Ovary (tissue), 9 donors: ENCODE data around the gene SSBP4. TPM values are rescaled to one million over a fixed set of nuclear protein-coding genes. Genes with fewer than 3 reads are reported as not detected.
A peak's percentile ranks its signal among the peaks of the same experiment; 100 is the strongest.

Experiments used
- DNase-seq, 5 donors: peaks; one replicate each; pipeline ENCODE4 v3.0.0-alpha.2; 2019 to 2020
- H3K27ac ChIP-seq, 2 donors: fragments of 200-600 bp; one replicate each; pipeline versions ENCODE4 v1.5.1 to v1.8.0; 2019 to 2022
- H3K27me3 ChIP-seq: fragments of 200-600 bp; one replicate; pipeline ENCODE4 v1.8.0; 2022
- H3K36me3 ChIP-seq: fragments of 200-600 bp; sonication (generic); one replicate; pipeline ENCODE4 v1.5.1; 2019
- H3K4me1 ChIP-seq: one replicate; pipeline ENCODE4 v1.8.1; 2013; ENCODE audit warnings: mild to moderate bottlenecking, moderate library complexity; ENCODE audit not compliant: insufficient read depth
- H3K4me3 ChIP-seq: fragments of 200-600 bp; sonication (generic); one replicate; pipeline ENCODE4 v1.5.1; 2017
- H3K9me3 ChIP-seq, 2 donors: fragments of 200-600 bp in 1 of 2; sonication (generic) in 1 of 2; one replicate each; pipeline versions ENCODE4 v1.5.1 to v1.8.1; 2013 to 2019; ENCODE audit warnings: mild to moderate bottlenecking in 1 of 2, moderate library complexity in 1 of 2
- EP300 ChIP-seq: sonication (generic); formaldehyde crosslinking; IDR thresholded peaks from one replicate; pipeline ENCODE4 v1.6.1; 2017; ENCODE audit warnings: antibody characterized with exemption
- POLR2A ChIP-seq: fragments of 450-650 bp; IDR thresholded peaks from one replicate; pipeline ENCODE4 v1.6.1; 2017; ENCODE audit warnings: antibody characterized with exemption, mild to moderate bottlenecking, moderate library complexity
- WGBS, 3 donors: extraction: QIAGEN DNeasy Blood & Tissue Kit in 1 of 3; methylation state at CpG; one replicate each; pipeline versions ENCODE4 v1.1.5 to v1.1.7; 2013 to 2017; 5-methylcytosine and 5-hydroxymethylcytosine counted together
- intact Hi-C, 4 donors: fragments of 100-400 bp; cut with DNase I; formaldehyde crosslinking; loops; one replicate each; pipeline versions ENCODE4 v1.11.0 to v1.15.1; 2022 to 2023
- polyA plus RNA-seq, 2 donors: library from polyadenylated mRNA; stranded (reverse); fragments of 200-250 nt in 1 of 2; fragments of 350-450 nt in 1 of 2; fragmentation: Illumina TruSeq in 1 of 2; extraction: RNeasy Lipid Tissue Mini Kit (QIAGEN cat#74804) in 1 of 2; gene quantifications; one replicate each; pipeline ENCODE4 v1.2.3, GENCODE V29; 2013 to 2014
- total RNA-seq, 7 donors: library from RNA; depleted of rRNA in 2 of 7; stranded (reverse); fragments of >200 nt in 2 of 7; fragmentation: NEBNext Ultra II Directional in 3 of 7; extraction: Animal tissue kit (Norgen Biotek cat#: 25700) in 3 of 7; gene quantifications; one replicate each; pipeline versions ENCODE4 v1.1.0 to v1.2.4, GENCODE V29; 2016 to 2023
- TF ChIP-seq, protein P1 (sequence below), 3 donors: fragments of 450-650 bp in 2 of 3; fragments of 200-600 bp in 1 of 3; IDR thresholded peaks; one replicate each; pipeline versions ENCODE4 v1.5.1 to v1.8.0; 2016 to 2022; ENCODE audit warnings: antibody characterized with exemption in 3 of 3, mild to moderate bottlenecking in 1 of 3
- donor health status: DM: no; HTN: no; CAD: no; lungs with moderate emphysema.
- donor health status: DM: no; HTN: no; CAD: no.
- donor health status: Bipolar disorder and iron deficiency.
- donor health status: DM: yes; HTN: yes; CAD: no.
- donor health status: DM: no; HTN: no; CAD: no.
- donor health status: DM: yes; HTN: yes; CAD: no.

The SSBP4 gene
- total and polyA plus RNA-seq, 9 donors = 4.6 to 124 (median 88.3) TPM

DNA sequence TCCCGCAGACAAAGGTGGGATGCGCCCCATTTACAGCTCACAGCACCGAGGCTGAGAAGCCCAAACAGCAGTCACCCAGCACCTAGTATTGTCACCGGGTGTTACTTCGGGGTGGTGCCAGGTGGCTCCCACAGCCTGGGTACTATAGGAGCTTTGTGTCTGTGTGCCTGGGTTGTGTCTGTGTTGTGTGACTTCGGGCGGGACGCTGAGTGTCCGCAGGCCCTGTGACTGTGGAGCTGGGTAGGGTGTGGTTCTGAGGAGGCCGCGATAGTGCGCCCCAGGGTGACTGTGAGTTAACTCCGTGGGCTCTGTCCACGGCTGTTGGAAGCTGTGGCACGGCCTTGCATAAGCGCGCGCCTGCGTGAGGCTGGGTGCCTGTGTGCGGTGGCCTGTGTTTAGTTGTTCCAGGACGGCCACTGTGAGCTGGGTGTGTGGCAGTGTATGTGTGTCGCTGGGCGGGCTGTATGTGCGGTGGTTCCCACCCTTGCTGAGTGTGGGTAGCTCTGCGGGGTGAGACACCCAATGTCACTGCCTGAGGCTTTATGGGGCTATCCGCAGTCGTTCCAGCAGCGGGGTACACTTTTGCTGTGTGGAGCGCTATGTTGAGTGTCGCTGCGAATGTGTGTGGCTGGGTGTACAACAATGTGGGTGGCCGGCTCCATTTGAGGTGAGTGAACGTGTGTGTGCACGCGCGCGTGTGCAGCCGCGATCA lies 559 bp upstream of the SSBP4 start:
- peak overlapping the region; percentile 62 to 77 for H3K27ac ChIP-seq
- DNase-seq = peak in 3 of 5 donors; percentile 44 to 72 (median 64)
- 17 to 27% (median 20%) methylated on average over 37 to 39 of the region's 39 CpGs for WGBS, 3 donors
- H3K36me3 ChIP-seq = no peaks in the 10 kb centered on the region
- H3K4me3 ChIP-seq = peak overlapping the region; percentile 51
- H3K4me1 ChIP-seq = peaks cover 24% of the 10 kb centered on the region
- H3K27me3 ChIP-seq = no peaks in the 10 kb centered on the region
- TF ChIP-seq POLR2A (no peak), EP300 (no peak)
- TF ChIP-seq, protein P1, sequence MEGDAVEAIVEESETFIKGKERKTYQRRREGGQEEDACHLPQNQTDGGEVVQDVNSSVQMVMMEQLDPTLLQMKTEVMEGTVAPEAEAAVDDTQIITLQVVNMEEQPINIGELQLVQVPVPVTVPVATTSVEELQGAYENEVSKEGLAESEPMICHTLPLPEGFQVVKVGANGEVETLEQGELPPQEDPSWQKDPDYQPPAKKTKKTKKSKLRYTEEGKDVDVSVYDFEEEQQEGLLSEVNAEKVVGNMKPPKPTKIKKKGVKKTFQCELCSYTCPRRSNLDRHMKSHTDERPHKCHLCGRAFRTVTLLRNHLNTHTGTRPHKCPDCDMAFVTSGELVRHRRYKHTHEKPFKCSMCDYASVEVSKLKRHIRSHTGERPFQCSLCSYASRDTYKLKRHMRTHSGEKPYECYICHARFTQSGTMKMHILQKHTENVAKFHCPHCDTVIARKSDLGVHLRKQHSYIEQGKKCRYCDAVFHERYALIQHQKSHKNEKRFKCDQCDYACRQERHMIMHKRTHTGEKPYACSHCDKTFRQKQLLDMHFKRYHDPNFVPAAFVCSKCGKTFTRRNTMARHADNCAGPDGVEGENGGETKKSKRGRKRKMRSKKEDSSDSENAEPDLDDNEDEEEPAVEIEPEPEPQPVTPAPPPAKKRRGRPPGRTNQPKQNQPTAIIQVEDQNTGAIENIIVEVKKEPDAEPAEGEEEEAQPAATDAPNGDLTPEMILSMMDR (IDR thresholded peaks at IDR 0.05) = no peak
- intact Hi-C loops = loop anchor here (5.0 to 10.0 kb wide), 4 partner anchors 141 to 224 kb away; partner anchors contain the start of genes IQCN (in 2 of the 4), MPV17L2 (in 1 of the 4) and RAB3A (in 1 of the 4)
- no peaks in the 10 kb centered on the region for H3K9me3 ChIP-seq

DNA sequence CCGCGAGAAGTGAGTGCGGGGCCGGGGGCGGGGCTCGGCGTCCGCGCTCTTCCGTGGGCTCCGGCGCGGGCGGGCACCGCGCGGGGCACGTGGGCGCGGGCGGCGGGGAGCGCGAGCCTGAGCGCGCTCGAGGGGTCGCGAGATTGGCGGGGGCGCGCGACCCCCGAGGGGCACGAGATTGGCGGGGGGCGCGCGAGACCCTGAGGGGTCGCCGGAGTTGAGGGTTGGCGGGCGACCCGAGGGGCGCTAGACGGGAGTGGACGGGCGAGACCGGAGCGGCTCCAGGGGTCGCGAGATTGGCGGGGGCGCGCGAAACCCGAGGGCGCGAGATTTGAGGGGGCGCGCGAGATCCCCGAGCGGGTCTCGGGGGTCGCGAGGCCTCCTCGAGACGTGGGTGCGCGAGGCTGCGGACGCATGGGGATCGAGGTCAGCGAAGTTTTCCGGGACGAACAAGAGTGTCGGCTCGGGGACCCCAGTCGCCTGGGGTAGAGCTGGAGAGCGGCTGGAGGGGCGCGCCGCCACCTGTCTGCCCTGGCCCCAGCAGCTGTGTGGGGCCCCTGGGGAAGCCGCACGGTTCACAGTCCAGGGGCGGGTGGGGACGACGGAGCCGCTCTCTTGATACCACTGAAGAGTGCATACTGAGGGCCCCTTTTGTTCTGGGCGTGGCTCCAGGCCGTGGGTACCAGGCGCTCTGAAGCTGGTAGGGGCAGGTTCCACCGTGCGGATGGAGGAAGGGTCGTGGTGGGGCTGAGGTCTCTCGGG lies 682 bp downstream of the SSBP4 start:
- intact Hi-C loops = loop anchor here (5.0 to 10.0 kb wide), 5 partner anchors 143 to 415 kb away; partner anchors contain the start of genes IQCN (in 2 of the 4), ARRDC2 (in 1 of the 4), MPV17L2 (in 1 of the 4) and RAB3A (in 1 of the 4)
- H3K4me3 ChIP-seq = peak overlapping the region; percentile 51
- H3K4me1 ChIP-seq = peaks cover 17% of the 10 kb centered on the region
- DNase-seq = peak; percentile 48 to 71 (median 65)
- peak overlapping the region; percentile 62 to 77 for H3K27ac ChIP-seq
- no peaks in the 10 kb centered on the region for H3K9me3 ChIP-seq
- WGBS, 3 donors = 1 to 2% (median 1%) methylated on average over 47 to 97 of the region's 97 CpGs
- TF ChIP-seq POLR2A = no peak
- TF ChIP-seq, protein P1 (IDR thresholded peaks at IDR 0.05) = peak in 1 of 3 donors; percentile 12
- H3K27me3 ChIP-seq = no peaks in the 10 kb centered on the region
- no peaks in the 10 kb centered on the region for H3K36me3 ChIP-seq

DNA sequence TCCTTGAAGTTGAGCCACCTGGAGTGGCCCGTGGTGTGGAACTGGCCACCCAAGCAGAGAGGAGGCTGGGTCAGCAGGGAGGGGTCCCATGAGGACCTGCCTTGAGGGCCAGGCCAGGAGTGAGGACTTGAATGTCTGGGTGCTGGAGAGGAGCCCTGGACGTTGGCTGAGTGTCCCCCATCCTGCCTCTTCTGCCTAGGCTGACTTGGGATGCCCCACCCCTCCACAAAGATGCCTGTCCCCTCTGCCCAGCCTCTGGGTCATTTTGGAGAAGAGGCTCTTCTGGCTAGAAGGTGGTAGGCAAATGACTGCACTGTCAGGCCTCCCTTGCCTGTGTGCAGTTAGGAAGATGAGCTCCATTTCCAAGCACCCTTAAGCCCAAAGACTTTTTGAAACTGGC lies 1.7 kb downstream of the SSBP4 start:
- no peaks in the 10 kb centered on the region for H3K9me3 ChIP-seq
- no peaks in the 10 kb centered on the region for H3K27me3 ChIP-seq
- TF ChIP-seq, protein P1 (IDR thresholded peaks at IDR 0.05) = no peak
- TF ChIP-seq POLR2A = no peak
- TF ChIP-seq EP300 = no peak
- intact Hi-C loops = loop anchor here in 1 of 4 donors (10.0 kb wide), 1 partner anchor 416 kb away; the partner anchor contains the start of gene ARRDC2
- H3K4me3 ChIP-seq = no peak overlapping the region
- no peaks in the 10 kb centered on the region for H3K36me3 ChIP-seq
- peak overlapping the region in 1 of 2 donors; percentile 23 for H3K27ac ChIP-seq
- peak in 4 of 5 donors; percentile 29 to 49 (median 47) for DNase-seq
- H3K4me1 ChIP-seq = peaks cover 21% of the 10 kb centered on the region
- 12 to 30% (median 20%) methylated on average over 2 of the region's 2 CpGs for WGBS, 3 donors

DNA sequence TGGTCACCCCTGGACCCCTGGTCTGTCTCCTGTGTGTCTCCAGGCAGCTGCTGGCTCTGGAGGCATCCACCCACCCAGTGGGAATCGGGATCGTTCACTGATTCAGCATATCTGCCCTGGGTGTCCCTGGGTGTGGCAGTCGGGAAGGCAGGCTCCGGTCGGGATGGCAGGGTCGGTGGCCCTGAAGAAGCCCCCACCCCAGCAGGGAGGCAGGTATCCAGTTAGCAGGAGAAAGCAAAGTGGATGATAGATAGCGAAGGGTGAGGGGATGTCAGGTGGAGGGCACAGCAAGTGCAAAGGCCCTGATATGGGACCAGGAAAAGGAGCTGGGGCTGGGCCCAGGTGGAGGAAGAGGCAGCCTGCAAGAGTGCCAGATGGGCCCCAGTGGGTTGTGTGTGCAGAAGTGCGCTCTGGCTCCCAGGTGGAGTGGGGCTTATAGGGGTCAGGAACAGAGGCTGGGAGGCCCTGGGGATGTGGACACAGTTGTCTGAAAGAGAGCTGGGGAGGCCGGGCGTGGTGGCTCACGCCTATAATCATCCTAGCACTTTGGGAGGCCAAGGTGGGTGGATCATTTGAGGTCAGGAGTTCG lies 2.3 kb downstream of the SSBP4 start:
- peak in 3 of 5 donors; percentile 42 to 44 (median 44) for DNase-seq

More for the DNA sequence above, 2.3 kb downstream of the SSBP4 start:
- 74 to 80% (median 76%) methylated on average over 12 of the region's 12 CpGs for WGBS, 3 donors
- no peaks in the 10 kb centered on the region for H3K9me3 ChIP-seq
- H3K27ac ChIP-seq = peak overlapping the region in 1 of 2 donors; percentile 23
- intact Hi-C loops = loop anchor here in 1 of 4 donors (10.0 kb wide), 1 partner anchor 417 kb away; the partner anchor contains the start of gene ARRDC2
- no peaks in the 10 kb centered on the region for H3K36me3 ChIP-seq
- no peaks in the 10 kb centered on the region for H3K27me3 ChIP-seq
- H3K4me1 ChIP-seq = peaks cover 26% of the 10 kb centered on the region
- H3K4me3 ChIP-seq = no peak overlapping the region
- TF ChIP-seq, protein P1 (IDR thresholded peaks at IDR 0.05) = no peak
- TF ChIP-seq POLR2A = no peak
- TF ChIP-seq EP300 = no peak
